ENCODE measurements around the gene MED12L. TPM values are rescaled to one million over a fixed set of nuclear protein-coding genes. Genes with fewer than 3 reads are reported as not detected.

Gene MED12L
- total and polyA plus RNA-seq, 10 of the 15 experiments (the other 5 are each of a cell fraction or from before 2014, with no cell fraction given): 0.01 to 0.06 (median 0.03) TPM; not detected in 2

GRCh38 chr3:151037746-151038477 is 47.6 kb upstream of the MED12L start:
- no peak overlapping the region for H2AFZ ChIP-seq (ENCODE audit: control insufficient read depth, low read depth, low read length)
- POLR2A ChIA-PET: no interaction called here

More at GRCh38 chr3:151037746-151038477, 47.6 kb upstream of the MED12L start:
- ChIA-PET RAD21 (ENCODE audit: unreplicated experiment) (no interaction called here), SMC1A (ENCODE audit: uncharacterized antibody, unreplicated experiment) (no interaction called here), CTCF (no interaction called here)
- Histone ChIP-seq H3K79me2 (ENCODE audit: control insufficient read depth, insufficient read depth, low read length) (no peaks in the 10 kb centered on the region), H4K20me1 (ENCODE audit: control insufficient read depth, insufficient read depth) (no peaks in the 10 kb centered on the region), H3K27me3 (replicated peaks in 1 of 2; ENCODE audit: control insufficient read depth in 2 of 2, insufficient read depth in 2 of 2, low read length in 1 of 2) (no peaks in the 10 kb centered on the region; a peak in 1 of 4 replicates), H3K36me3 (ENCODE audit: control insufficient read depth in 2 of 2, insufficient read depth in 2 of 2, low read length in 1 of 2) (no peaks in the 10 kb centered on the region), H3K9me3 (replicated peaks; ENCODE audit: control insufficient read depth, insufficient read depth, low read length) (no peaks in the 10 kb centered on the region), H3K4me2 (ENCODE audit: control insufficient read depth, insufficient read depth) (no peak overlapping the region), H3K4me3 (no peak overlapping the region), H3K9ac (ENCODE audit: control insufficient read depth, insufficient read depth, low read length) (no peak overlapping the region), H3K27ac (ENCODE audit: control insufficient read depth, insufficient read depth) (no peak overlapping the region), H3K4me1 (ENCODE audit: control insufficient read depth, insufficient read depth, low read length) (no peaks in the 10 kb centered on the region)
- TF ChIP-seq TARDBP (IDR thresholded peaks at IDR 0.05; ENCODE audit: borderline replicate concordance): no peak
- TF ChIP-seq MLLT1 (IDR thresholded peaks at IDR 0.05): no peak
- TF ChIP-seq CBX3 (IDR thresholded peaks at IDR 0.05; ENCODE audit: borderline replicate concordance, low read depth): no peak
- TF ChIP-seq POLR2AphosphoS2 (IDR thresholded peaks at IDR 0.05; ENCODE audit: low read depth, low read length): no peak
- no peak for TF ChIP-seq YY1 (IDR thresholded peaks at IDR 0.05; ENCODE audit: low read depth, low read length)
- TF ChIP-seq FOXM1 (IDR thresholded peaks at IDR 0.05; ENCODE audit: low read depth, low read length): no peak
- no peak for TF ChIP-seq ZNF274 (IDR thresholded peaks at IDR 0.05; ENCODE audit: insufficient read depth, insufficient read length)
- no peak for TF ChIP-seq IKZF1 (conservative IDR thresholded peaks at IDR 0.05)
- TF ChIP-seq NRF1 (conservative IDR thresholded peaks at IDR 0.05; ENCODE audit: low read depth, low read length): no peak
- TF ChIP-seq ASH2L (IDR thresholded peaks at IDR 0.05; ENCODE audit: borderline replicate concordance, low read depth): no peak
- TF ChIP-seq NR2F1 (conservative IDR thresholded peaks at IDR 0.05): no peak
- intact Hi-C loops (cut with micrococcal nuclease; ENCODE audit: unreplicated experiment) (no loop called here), in situ Hi-C loops (cut with MboI) (no loop called here)
- no peak for FAIRE-seq
- BruUV-seq (replicated peaks): no TSS peak
- DNase-seq (ENCODE audit: low read depth, low spot score): no peak
- no peak for ATAC-seq
- 22% methylated on average over 4 of the region's 4 CpGs for WGBS (ENCODE audit: insufficient coverage, insufficient replicate concordance, low lambda C conversion rate, missing lambda C conversion rate)

Data from GM12878 (cell line).